HG03060 (cell line): ENCODE data around the gene CLRN2.

Experiments
- ATAC-seq: cut with Tn5 transposase; IDR thresholded peaks from one replicate; pipeline ENCODE4 v1.9.1; 2021; ENCODE audit warnings: low read depth, moderate number of reproducible peaks; ENCODE audit not compliant: unreplicated experiment

Gene CLRN2, protein sequence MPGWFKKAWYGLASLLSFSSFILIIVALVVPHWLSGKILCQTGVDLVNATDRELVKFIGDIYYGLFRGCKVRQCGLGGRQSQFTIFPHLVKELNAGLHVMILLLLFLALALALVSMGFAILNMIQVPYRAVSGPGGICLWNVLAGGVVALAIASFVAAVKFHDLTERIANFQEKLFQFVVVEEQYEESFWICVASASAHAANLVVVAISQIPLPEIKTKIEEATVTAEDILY

DNA sequence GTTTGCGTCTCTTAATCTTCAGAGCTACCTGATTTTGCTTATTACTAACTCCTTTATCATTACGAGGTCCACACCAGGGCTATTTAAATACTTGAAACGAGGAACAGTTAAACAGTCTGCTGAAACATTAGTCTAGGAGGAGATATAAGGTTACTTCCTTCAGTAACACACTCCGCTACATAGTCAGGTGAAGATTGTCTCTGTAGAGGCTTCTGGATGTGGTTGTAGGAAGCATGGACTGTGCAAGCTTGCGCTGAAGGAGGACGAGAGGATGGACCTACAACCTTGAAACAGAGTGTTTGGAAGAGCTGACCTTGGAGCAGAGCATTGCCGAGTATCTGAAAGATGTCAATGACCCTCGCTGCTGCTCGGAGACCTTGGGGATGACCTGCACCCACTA is at the start of gene CLRN2:
Gene CLRN2, plus strand, starts transcription at position 301 of the 400 bp plus-strand sequence. CDS start 102 bp downstream, outside the sequence.
- no peak for ATAC-seq

DNA sequence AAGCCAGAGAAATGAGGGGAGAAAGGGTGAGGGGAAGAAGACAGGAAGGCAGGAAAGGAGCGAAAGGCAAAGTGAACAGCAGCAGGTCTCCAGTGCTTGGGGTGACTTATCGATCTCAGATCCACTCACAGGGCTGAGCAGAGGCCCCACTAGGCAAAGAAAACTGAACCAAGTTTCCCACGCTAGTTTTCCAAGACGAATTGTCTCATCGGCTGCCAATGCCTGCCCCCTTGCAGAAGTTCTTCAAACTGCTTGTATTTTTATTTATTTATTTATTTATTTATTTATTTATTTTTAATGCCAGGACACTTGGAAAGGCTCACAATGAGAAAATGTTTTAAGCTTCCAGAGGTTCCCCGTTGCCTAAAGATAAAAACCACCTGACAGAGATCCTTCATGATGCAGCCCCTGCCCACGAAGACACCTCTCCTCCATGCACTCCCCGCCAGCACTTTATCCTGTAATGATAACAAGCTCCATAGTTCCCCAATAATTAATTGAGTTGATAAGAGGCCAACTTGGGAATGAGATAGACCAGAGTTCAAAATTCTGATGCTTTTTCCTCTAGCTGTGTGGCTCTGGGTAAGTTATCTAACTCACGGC is 46.2 kb upstream of the CLRN2 start:
- no peak for ATAC-seq

DNA sequence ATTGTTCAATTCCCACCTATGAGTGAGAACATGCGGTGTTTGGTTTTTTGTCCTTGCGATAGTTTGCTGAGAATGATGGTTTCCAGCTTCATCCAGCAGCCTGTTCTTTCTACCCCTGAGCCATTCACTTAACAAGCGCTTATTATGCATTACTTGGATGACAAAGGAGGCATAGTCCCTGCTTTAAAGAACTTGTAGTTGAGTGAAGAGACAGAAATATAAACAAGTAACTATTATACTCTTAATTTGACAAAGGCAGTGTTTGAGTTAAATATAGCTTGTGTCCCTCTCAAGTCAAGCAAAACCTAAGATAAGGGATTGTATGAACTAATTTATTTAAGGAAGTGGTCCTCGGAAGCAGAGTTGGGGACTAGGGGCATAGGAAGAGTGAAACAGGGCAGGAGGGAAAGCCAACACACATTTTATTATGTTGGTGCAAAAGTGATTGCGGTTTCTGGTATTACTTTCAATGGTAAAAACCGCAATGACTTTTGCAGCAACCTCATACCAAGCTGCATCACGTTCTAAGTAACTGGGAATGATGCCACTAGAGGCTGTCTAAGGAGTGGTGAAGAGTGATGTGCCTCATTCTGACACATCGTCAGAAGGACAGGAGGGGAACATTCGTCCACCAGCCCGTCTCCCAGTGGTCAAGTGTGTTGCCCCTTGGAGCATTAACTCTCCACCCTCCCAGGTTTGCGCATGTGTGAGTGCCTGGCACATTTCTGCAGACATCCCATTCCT is 44.9 kb upstream of the CLRN2 start:
- ATAC-seq, result no peak

DNA sequence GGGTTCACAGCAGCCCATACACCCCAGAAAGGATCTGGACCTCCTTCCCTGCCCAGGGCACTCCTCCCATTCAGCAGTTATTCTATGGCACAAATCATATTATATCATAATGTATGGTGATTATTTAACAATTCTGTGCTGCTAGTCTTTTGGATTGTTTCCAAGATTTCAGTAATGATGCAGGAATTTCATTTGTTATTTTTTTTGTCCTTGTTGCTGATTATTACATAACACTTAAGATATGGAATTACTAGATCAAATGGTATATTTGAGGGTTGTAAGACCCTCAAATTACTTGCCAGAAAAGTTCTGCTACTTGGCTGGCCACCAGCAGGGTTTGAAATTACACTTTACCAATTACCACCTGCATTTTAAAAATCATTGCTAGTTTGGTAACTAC is 39.5 kb upstream of the CLRN2 start:
- no peak for ATAC-seq

DNA sequence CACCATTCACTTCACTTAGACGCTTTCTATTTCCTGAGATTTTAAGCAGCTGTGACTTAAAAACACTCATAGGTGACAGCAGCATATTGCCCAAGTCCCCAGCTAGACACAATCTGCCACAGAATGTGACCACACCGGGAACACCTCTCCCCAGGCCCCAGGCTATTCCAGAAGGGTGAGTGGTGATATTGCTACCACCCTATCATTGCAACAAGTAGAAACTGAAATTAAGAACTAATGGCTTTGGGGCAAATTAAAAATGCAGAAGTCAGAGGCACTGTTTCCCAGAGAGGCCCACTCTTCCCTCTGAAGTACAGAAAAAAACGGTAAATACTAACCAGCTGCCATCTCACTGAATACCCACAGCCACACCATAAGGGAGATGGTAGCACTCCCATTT is 38.1 kb upstream of the CLRN2 start:
- ATAC-seq, result no peak

DNA sequence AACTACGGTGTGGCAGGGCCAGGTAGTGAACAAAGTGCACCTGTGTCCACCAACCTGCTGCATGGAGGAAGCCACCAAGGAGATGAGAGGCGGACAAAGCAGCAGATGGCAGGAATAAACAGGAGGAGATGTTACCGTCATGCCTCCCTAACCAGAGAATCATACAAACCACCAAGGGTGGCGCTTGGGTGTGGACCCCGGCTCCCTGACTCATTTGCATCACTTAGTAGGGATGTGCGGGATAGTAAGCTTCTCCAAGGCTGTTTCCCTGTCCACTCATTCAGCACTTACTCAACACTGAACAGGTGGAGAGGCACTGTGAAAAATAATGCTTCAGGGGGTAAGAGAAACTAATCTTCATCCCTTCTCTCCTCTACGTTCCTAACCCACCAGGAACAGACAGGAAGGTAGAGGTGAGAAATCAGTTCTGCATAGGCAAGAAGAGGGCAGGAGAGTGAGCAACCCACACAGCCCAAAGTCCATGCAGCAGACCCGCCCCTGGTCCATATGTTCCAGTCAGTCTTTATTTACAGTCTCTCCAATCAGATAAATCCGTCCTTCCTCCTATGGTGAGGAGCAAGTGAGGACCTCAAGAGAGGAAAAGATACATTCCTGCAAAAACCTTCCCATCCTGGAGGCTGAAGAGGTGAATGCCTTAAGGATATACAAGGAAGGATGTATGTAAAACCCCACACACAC is 37.0 kb upstream of the CLRN2 start:
- no peak for ATAC-seq

DNA sequence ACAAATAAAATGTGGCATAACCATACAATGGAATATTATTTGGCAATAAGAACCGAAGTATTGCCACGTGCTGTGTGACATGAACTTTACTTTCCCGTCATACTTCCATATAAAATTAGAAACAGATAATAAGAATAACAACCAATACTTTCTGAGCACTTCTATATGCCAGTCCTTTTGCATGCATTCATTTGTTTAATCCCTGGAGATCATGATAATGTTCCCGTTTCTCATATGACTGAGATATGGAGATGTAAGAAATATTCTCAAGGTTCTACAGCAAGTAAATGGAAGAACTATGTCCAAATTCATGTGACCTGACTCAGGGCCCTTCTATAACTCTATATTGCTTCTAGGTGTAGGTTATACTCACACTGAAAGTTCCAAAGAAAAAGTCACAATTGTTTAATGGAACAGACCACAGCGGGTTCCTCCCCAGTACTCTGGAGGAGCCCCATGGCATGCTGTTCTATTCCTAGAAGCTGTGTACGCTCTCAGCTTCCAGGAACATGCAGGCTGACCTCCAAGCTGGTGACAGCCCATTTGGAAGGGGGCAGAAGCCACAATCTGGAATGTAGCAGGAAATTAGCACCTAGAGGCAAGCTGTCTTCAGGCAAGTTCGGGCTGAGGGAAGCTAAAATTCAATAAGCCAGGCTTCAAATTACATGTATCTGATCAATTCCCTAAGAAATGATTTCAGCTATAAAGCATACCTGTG is 34.6 kb upstream of the CLRN2 start:
- no peak for ATAC-seq

DNA sequence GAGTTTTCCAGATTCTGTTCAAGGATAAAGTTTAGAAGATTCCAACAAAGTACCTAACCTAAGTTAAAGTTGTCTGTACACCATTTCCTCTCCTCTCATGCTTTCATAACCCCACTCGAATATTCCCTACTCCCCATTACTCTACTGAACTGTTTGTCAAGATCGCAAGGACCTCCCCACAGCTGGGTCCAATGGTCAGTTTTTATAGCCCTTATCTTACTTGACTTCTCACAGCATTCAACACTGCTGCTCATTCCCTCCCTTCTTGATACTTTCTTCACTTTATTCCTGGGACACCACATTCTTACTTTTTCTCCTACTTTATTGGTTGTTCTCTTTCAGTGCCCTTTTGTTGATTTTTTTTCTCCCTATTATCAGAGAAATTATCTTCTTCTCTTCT is 34.0 kb upstream of the CLRN2 start:
- no peak for ATAC-seq

DNA sequence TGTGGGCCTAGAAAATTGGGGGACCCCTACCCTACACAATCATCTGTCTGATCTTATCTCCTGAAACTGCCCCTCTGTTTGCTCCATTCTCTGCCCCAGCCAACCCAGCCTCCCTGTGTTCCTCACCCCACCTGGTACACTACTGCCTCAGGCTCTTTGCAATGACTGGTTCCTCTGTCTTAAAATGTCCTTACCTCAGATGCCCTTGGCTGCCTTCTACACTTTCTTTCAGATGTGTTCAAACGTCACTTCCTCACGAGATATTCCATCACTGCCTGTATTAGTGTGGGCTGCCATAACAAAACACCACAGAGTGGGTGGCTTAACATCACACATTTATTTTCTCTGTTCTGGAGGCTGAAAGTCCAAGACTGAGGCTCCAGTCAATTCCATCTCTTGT is 32.2 kb upstream of the CLRN2 start:
- ATAC-seq, result no peak

DNA sequence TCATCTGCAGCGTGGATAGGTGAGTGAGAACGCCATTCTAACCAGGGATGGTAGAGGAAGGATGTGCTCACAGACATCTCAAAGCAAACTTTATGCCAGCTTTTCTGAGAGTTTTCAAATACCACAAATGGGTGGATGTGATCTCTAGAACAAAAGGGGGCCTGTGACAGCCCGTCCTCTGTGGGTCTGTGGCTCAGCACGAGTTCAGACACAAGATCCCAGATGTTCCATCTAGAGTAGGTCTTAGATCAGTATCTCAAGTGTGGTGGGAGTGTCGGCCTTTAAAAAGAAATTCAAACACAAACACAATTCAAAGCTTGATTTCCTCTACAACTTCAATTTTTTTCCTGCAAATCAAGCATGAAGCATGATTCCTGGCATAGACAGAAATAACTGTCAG is 25.8 kb upstream of the CLRN2 start:
- no peak for ATAC-seq

DNA sequence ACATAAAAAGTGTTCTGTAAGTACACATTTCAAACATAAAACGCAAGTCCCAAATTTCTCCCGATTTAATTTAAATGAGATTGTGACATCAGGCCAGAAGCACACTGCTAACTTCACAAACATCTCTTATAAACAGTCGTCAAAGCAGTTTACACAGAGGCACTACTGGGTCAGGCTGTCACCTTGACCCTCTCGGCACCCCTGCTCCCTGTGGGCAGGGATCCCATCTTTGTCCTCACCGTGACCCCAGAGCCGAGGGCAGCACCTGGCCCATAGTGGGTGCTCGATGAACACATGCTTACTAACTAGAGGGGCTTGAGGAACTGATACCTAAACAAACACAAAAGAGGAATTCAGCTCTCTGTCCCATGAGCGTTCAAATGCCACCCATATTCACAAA is 25.2 kb upstream of the CLRN2 start:
- no peak for ATAC-seq

DNA sequence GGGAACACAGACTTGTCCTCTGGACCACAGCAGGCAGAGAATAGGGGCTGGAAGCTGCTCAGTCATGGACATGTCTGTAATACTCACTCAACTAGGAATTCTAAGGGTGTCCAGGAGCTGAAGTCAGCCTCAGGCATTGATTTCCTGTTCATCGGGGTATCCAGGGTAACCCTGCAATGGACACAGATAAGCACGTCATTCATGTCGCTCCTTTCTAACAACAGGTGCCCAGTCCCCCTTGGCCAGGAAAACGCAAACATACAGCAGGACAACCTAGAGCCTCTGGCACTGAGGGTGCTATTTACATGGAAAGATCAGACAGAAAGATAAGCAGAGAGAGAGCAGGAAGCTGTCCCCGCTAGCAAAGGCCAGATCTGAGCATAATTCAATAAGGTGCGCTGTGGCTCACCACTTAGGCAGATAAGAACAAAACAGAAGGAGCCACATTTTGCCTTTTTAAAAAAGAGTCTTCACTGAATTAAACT is 24.3 kb upstream of the CLRN2 start:
- no peak for ATAC-seq

DNA sequence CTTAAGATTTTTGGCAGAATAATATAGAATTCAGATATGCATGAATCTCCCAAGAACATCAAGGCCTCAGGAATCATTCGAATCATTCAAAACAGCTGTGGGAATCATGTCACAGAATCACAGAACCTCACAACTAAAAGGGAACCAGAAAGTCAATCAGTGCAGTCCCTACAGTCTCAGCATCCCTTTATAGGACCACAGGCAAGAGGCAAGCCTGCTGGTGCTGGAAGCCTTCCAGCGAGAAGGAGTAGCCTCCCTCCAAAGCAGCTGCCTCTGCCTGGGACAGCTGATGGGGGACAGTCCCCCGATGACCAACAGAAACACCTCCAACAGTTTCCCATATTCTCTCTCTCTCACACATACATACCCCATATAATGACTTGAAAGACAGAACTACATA is 23.8 kb upstream of the CLRN2 start:
- ATAC-seq, result no peak

DNA sequence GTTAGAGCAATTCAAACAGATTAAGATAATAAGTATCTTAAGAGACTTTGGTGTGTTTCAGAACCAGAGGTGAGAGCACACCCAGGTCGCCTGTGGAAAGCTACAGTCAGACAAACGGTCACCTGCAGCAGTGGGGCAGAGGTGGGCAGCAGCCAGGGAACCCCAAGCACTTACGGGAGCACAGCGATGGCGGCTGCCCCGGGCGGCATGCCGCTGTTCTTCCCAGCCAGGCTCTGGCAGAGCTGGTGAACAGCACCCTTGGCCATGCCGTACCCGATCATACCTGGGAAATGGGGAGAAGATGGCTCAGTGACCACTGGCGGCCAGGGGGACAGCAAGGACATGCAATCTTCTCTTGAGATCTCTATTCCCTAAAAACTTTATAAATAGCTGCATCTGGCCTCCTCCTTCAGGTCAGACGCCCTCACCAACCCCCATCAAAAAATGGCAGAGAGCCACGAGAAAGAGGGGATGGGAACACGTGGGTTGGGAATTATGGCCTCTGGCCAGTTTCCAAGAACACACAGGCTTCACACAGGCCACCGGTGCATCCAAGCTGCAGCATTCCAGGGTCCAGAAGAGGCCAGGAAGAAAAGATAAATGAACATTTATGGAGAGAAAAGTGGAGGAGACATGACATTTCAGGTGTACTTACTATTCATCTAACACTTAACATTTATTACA is 22.8 kb upstream of the CLRN2 start:
- ATAC-seq, result no peak

DNA sequence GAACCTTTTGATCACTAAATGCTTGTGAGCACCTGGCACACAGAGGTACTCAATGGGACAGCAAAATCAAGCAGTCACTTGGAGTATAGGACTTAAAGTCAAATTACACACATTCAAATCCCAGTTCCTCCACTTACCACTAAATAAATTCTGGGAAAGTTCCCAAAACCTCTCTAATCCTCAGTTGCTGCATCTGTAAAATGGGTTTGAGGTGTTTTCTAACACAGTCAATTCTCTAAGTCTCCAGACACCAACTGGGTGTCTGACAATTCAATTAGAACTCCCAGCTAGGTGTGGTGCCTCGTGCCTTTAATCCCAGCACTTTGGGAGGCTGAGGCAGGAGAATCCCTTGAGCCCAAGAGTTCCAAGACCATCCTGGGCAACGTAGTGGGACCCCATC is 22.1 kb upstream of the CLRN2 start:
- no peak for ATAC-seq

DNA sequence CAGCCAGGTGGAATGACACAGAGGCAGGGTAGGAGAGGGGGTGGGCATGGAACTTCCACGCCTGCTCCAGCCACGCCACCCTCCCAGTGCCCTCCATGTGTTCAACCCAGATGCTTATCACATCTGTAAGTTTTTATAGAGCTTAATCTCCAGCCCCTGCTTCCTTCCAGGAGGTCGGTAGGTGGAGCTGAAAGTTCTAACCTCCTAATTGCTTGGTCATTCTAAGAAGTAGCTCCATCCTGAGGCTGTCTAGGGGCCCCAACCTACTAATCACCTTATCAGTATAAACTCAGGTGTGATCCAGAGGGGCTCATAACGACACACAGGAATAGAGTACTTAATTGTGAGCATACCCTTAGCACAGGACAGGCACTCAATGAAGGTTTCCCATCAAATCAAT is 21.3 kb upstream of the CLRN2 start:
- no peak for ATAC-seq

DNA sequence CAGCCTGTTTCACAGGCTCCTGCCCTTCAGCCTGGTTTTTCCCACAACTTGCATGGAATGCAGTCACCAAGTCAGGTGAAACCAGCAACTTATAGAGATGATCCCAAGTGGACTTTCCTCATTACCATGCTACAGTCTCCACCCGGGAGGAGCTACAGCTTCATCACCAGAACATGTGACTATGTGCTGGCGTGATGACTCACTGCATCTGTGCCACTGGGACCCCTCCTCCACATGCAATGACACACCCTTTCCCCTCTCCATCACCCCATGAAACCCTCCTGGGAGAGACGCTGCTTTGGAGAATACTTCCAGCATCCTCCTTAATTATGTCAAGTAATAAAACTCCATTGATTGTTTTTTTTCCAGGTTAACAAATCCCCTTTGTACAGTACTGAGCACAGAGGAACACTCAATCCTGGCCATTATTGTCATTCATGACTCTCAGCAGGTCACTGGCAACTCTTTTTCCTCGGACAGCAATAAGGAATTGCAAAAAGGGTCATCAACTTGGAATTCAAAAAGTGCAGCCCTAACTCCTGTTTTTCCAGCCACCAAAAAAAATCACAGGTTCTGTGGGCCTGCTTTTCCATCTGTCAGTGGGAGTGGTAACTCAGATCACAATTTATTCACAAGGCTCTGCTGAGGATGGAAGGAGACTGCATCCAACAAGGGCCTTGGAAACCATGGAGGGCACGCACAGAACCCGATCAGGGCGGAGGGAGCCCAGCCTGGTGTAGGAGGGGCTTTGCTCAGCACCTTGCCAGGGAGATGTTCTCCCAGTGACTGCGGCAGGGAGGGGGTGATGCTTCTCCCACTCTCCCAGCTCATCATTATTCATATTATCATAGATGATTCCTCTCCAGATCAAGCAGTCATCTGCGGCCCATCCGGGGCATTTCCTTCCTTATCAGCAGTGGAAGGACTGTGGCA is 20.4 kb upstream of the CLRN2 start:
- ATAC-seq, result no peak

DNA sequence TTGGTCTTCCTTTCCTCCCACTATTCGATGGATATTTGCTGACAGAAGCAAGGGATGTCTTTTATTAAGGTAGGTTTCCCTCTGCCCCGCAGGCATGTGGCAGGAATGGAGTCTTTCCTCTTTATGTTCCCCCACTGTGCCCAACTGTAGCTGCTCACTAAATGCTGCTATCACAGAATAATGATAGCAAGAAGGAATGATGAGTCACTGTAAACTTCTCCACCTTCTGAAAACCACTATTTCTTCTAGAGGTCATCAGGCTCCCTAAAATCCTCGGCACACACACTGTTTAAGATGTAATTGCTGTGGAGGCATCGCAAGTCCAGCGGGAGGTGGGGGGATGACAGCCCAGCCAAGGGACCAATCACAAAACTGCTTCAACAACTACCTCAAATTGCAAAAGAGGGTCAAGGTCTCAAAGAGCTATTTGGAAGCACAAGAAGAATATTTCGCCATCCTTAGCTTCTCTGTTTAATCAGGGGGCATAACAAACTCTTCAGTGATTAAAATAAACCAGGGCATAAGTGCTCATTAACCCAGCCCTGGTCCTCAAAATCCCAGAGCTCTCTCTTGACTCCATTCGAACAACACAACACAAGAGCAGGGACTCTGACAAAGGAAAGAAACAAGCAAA is 17.0 kb upstream of the CLRN2 start:
- ATAC-seq, result no peak

DNA sequence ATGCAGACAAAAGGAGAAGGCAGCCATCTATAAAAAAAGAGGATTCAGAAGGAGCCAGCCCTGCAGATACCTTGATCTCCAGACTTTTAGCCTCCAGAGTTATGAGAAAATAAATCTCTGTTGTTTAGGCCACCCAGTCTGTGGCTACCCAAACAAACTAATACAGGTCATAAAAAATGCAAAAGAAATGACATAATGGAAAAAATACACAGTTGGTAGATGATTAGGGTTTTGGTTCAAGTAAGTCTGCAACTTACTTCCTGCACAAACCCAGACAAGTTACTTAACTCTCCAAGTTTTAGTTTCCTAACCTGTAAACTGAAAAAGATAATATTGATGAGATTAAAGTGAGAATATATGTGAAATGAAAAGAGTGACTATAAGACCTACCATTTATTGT is 14.4 kb upstream of the CLRN2 start:
- no peak for ATAC-seq
